Neural cell (in vitro differentiated cells): Measurements from ENCODE around the gene TAOK1. TPM values are rescaled to one million over a fixed set of nuclear protein-coding genes. Genes with fewer than 3 reads are reported as not detected.

ENCODE experiments used
- polyA plus RNA-seq: library from polyadenylated mRNA; depleted of rRNA; stranded (reverse); fragments of >200 nt; gene quantifications from 2 replicates; pipeline ENCODE4 v1.2.3, GENCODE V29; 2014
- small RNA-seq, 3 experiments: library from RNA; depleted of rRNA; stranded (forward); fragments of <200 nt; gene quantifications; one replicate each; pipeline ENCODE3, GENCODE V24; 2012

TAOK1 gene
- polyA plus RNA-seq, 1 donor from 2014 or later: 53.2 TPM

Small RNA genes within 50 kb of the gene (small RNA-seq; reads per million reads assigned to genes)
- gene RNU4-34P (0 reads per million in 3 experiments), gene RNU6-1034P (0 reads per million in 3 experiments), gene RNU6-711P (0 reads per million in 3 experiments)

Other genes starting within 250 kb of the TAOK1 start
- gene MYO18A, start 210.0 kb upstream of the TAOK1 start, polyA plus RNA-seq: 21.6 and 23.9 TPM in 2 replicates
- gene CRYBA1, start 143.5 kb upstream of the TAOK1 start, polyA plus RNA-seq: not detected in 2 replicates
- gene NUFIP2, start 96.2 kb upstream of the TAOK1 start, polyA plus RNA-seq: 20.9 and 22.4 TPM in 2 replicates
- 0.14 and 0.21 TPM in 2 replicates for gene ABHD15, start 176.7 kb downstream of the TAOK1 start, polyA plus RNA-seq
- gene TP53I13, start 178.3 kb downstream of the TAOK1 start, polyA plus RNA-seq: 18.4 and 23.3 TPM in 2 replicates
- gene GIT1, start 199.3 kb downstream of the TAOK1 start, polyA plus RNA-seq: 20.5 and 41.4 TPM in 2 replicates
- gene ANKRD13B, start 202.8 kb downstream of the TAOK1 start, polyA plus RNA-seq: 35.0 and 42.7 TPM in 2 replicates
- 1.2 and 4.3 TPM in 2 replicates for gene CORO6, start 232.5 kb downstream of the TAOK1 start, polyA plus RNA-seq